Loucy (cell line): ENCODE measurements around the gene HSPB9.

Experiments
- H2AFZ ChIP-seq: fragments of 200-600 bp; sonication (generic); 2 replicates; pipeline ENCODE4 v1.6.0; 2016; ENCODE audit warnings: antibody characterized with exemption, mild to moderate bottlenecking, low read length, moderate library complexity
- H3F3A ChIP-seq: fragments of 200-600 bp; 2 replicates; pipeline ENCODE4 v1.6.0; 2016; ENCODE audit warnings: antibody characterized with exemption, low read depth, mild to moderate bottlenecking
- H3K27me3 ChIP-seq: fragments of 200-600 bp; sonication (generic); 2 replicates; pipeline ENCODE4 v1.6.1; 2014; ENCODE audit warnings: low read length, mild to moderate bottlenecking; ENCODE audit not compliant: insufficient read depth, poor library complexity, severe bottlenecking
- H3K36me3 ChIP-seq: fragments of 200-600 bp; sonication (generic); 2 replicates; pipeline ENCODE4 v1.6.1; 2016; ENCODE audit warnings: low read length; ENCODE audit not compliant: insufficient read depth
- H3K4me1 ChIP-seq: fragments of 200-600 bp; sonication (generic); 2 replicates; pipeline ENCODE4 v1.5.1; 2014; ENCODE audit warnings: low read length, mild to moderate bottlenecking; ENCODE audit not compliant: insufficient read depth, poor library complexity, severe bottlenecking
- H3K4me2 ChIP-seq: fragments of 200-600 bp; sonication (generic); 2 replicates; pipeline ENCODE4 v1.6.0; 2014; ENCODE audit warnings: antibody characterized with exemption, low read length, low read depth, mild to moderate bottlenecking; ENCODE audit not compliant: poor library complexity, severe bottlenecking
- H3K4me3 ChIP-seq: fragments of 200-600 bp; sonication (generic); 2 replicates; pipeline ENCODE4 v1.5.1; 2014; ENCODE audit warnings: low read length, mild to moderate bottlenecking, mixed read lengths; ENCODE audit not compliant: poor library complexity, severe bottlenecking
- H3K79me2 ChIP-seq: fragments of 200-600 bp; sonication (generic); 2 replicates; pipeline ENCODE4 v1.6.1; 2014; ENCODE audit warnings: low read length; ENCODE audit not compliant: insufficient read depth
- H3K9ac ChIP-seq: fragments of 200-600 bp; sonication (generic); 2 replicates; pipeline ENCODE4 v1.6.0; 2014; ENCODE audit warnings: mild to moderate bottlenecking, low read depth, low read length, moderate library complexity; ENCODE audit not compliant: poor library complexity, severe bottlenecking
- H3K9me2 ChIP-seq: fragments of 200-600 bp; sonication (generic); replicated peaks from 2 replicates; pipeline ENCODE4 v1.6.1; 2016; ENCODE audit warnings: low read depth, low read length, mixed read lengths
- H3K9me3 ChIP-seq: fragments of 200-600 bp; sonication (generic); 2 replicates; pipeline ENCODE4 v1.6.1; 2014; ENCODE audit warnings: mild to moderate bottlenecking, antibody characterized with exemption, low read length, low read depth; ENCODE audit not compliant: insufficient read depth
- H4K20me1 ChIP-seq: fragments of 200-600 bp; sonication (generic); 2 replicates; pipeline ENCODE4 v1.6.0; 2014; ENCODE audit warnings: antibody characterized with exemption, low read length, mild to moderate bottlenecking; ENCODE audit not compliant: insufficient read depth, poor library complexity, severe bottlenecking
- CTCF ChIP-seq: fragments of 200-600 bp; sonication (generic); conservative IDR thresholded peaks from 2 replicates; pipeline ENCODE4 v1.5.1; 2014; ENCODE audit warnings: mild to moderate bottlenecking, antibody characterized with exemption, low read length
- EZH2phosphoT487 ChIP-seq: fragments of 200-600 bp; IDR thresholded peaks from 2 replicates; pipeline ENCODE4 v1.6.1; 2018; ENCODE audit warnings: antibody characterized with exemption, mild to moderate bottlenecking, moderate library complexity, borderline replicate concordance

HSPB9 gene

GRCh38 chr17:42088736-42089135 is 33.9 kb upstream of the HSPB9 start:
- Histone ChIP-seq H3F3A (no peaks in the 10 kb centered on the region), H3K4me3 (no peak overlapping the region), H4K20me1 (no peaks in the 10 kb centered on the region), H3K27me3 (no peaks in the 10 kb centered on the region), H3K36me3 (no peaks in the 10 kb centered on the region), H3K4me1 (peaks cover 5% of the 10 kb centered on the region), H3K9me3 (no peaks in the 10 kb centered on the region), H2AFZ (no peak overlapping the region), H3K9ac (no peak overlapping the region), H3K9me2 (no peaks in the 10 kb centered on the region), H3K4me2 (no peak overlapping the region), H3K79me2 (no peaks in the 10 kb centered on the region)
- TF ChIP-seq EZH2phosphoT487 (no peak), CTCF (no peak)

- Histone ChIP-seq H3K4me2 (no peak overlapping the region), H3F3A (no peaks in the 10 kb centered on the region), H3K27me3 (no peaks in the 10 kb centered on the region), H3K9me2 (no peaks in the 10 kb centered on the region), H4K20me1 (no peaks in the 10 kb centered on the region), H3K36me3 (no peaks in the 10 kb centered on the region), H3K4me3 (no peak overlapping the region), H2AFZ (no peak overlapping the region), H3K9ac (no peak overlapping the region), H3K79me2 (no peaks in the 10 kb centered on the region), H3K9me3 (no peaks in the 10 kb centered on the region), H3K4me1 (peaks cover 5% of the 10 kb centered on the region)
- TF ChIP-seq EZH2phosphoT487 (no peak), CTCF (no peak)
Measured at GRCh38 chr17:42090964-42091790, 31.4 kb upstream of the HSPB9 start.

- no peak overlapping the region for H3K4me2 ChIP-seq
- no peak for TF ChIP-seq CTCF
- TF ChIP-seq EZH2phosphoT487, result no peak
- H3K4me1 ChIP-seq, result peaks cover 5% of the 10 kb centered on the region
- H3K9me3 ChIP-seq, result no peaks in the 10 kb centered on the region
- H3K27me3 ChIP-seq, result no peaks in the 10 kb centered on the region
- H3K36me3 ChIP-seq, result no peaks in the 10 kb centered on the region
- no peak overlapping the region for H3K9ac ChIP-seq
- no peak overlapping the region for H2AFZ ChIP-seq
- no peaks in the 10 kb centered on the region for H4K20me1 ChIP-seq
- no peaks in the 10 kb centered on the region for H3K9me2 ChIP-seq
- H3K79me2 ChIP-seq, result no peaks in the 10 kb centered on the region
- H3K4me3 ChIP-seq, result no peak overlapping the region
- no peaks in the 10 kb centered on the region for H3F3A ChIP-seq
Measured at GRCh38 chr17:42092939-42093338, 29.7 kb upstream of the HSPB9 start.
